ENCODE measurements around the gene CANT1. TPM values are rescaled to one million over a fixed set of nuclear protein-coding genes. Genes with fewer than 3 reads are reported as not detected.

Gene CANT1
- total RNA-seq, 4 donors from 2014 or later = 9.2 to 40.6 (median 21.5) TPM

GRCh38 chr17:78958641-78959127 lies 50.9 kb downstream of the CANT1 start:
- Histone ChIP-seq H3K27me3 (no peaks in the 10 kb centered on the region), H3K27ac (no peak overlapping the region), H3K4me1 (peaks cover 0 to 4% of the 10 kb centered on the region in 2 donors), H3K4me3 (no peak overlapping the region), H3K9me3 (no peaks in the 10 kb centered on the region), H3K36me3 (no peaks in the 10 kb centered on the region)
- no peak for DNase-seq
- TF ChIP-seq CTCF (IDR thresholded peaks at IDR 0.05) (no peak), POLR2A (IDR thresholded peaks at IDR 0.05) (no peak)
- intact Hi-C loops (cut with DNase I; ENCODE audit: low total_unique reads) = no loop called here

DNA sequence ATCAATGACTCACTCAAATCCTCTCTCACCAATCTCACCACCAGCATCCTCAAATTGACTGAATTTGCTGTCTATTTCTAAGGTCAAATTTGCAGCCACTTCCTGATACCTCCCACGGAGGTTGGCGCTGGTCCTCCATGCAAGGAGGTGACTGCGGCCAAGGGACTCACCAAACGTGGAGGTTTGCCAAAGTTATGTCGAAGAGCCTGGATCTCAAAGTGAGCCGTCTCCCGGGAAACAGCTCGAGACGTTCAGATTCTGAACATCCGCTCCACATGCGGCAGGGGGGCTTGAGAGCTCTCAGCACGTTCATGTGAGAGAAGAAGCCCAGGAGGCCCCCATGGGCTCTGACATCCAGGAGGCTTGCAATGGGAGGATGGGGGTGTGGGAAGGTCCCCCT lies 52.4 kb downstream of the CANT1 start:
- intact Hi-C loops (cut with DNase I; ENCODE audit: low total_unique reads) = no loop called here
- H3K4me3 ChIP-seq = no peak overlapping the region
- H3K27ac ChIP-seq = no peak overlapping the region
- no peak for TF ChIP-seq CTCF (IDR thresholded peaks at IDR 0.05)
- TF ChIP-seq POLR2A (IDR thresholded peaks at IDR 0.05) = no peak
- no peak for DNase-seq
- H3K9me3 ChIP-seq = no peaks in the 10 kb centered on the region
- H3K27me3 ChIP-seq = no peaks in the 10 kb centered on the region
- H3K36me3 ChIP-seq = no peaks in the 10 kb centered on the region
- peaks cover 0 to 9% of the 10 kb centered on the region in 2 donors for H3K4me1 ChIP-seq

DNA sequence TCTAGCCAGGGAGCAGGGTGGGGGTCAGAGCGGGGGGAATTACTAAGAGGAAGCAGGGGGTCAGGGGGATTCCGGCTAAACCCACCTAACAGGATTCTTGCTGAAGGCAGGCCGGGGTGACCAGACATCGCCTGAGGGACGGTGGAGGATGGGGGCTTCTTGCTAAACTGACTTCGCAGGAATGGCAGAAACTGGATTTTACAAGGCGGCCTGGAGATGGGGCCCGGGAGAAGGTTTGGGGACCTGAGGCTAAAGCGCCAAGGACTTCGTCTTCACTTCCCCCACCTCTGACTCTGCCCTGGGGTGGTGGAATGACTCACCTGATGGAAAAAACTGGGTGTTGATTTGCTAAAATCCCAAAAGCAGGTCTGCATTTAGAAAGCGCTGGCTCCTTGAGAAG lies 53.3 kb downstream of the CANT1 start:
- H3K4me1 ChIP-seq = peaks cover 0 to 9% of the 10 kb centered on the region in 2 donors
- no peaks in the 10 kb centered on the region for H3K27me3 ChIP-seq
- TF ChIP-seq CTCF (IDR thresholded peaks at IDR 0.05) (no peak), POLR2A (IDR thresholded peaks at IDR 0.05) (no peak)
- H3K27ac ChIP-seq = no peak overlapping the region
- no peak for DNase-seq
- H3K9me3 ChIP-seq = no peaks in the 10 kb centered on the region
- no peaks in the 10 kb centered on the region for H3K36me3 ChIP-seq
- no peak overlapping the region for H3K4me3 ChIP-seq
- intact Hi-C loops (cut with DNase I; ENCODE audit: low total_unique reads) = no loop called here

DNA sequence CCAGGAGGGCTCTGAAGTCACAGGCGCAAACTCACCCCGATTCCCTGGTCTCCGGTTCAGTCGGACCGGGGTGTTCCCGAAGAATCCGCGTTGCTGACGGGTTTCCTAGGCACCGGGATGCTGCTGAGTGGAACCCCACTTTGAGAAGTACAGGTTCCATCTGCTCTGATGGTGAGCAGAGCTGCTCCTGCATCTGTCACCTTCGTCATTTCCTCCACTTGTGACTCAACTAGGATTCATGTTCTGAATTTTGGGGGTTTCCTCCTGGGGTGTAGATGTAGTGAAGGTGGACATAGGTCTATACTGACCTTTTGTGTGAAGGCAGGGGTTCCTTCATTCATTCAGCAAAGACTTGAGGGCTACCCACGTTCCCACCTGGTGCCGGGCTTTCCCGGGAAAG lies 54.9 kb downstream of the CANT1 start:
- no peak for TF ChIP-seq POLR2A (IDR thresholded peaks at IDR 0.05)
- no peak for TF ChIP-seq CTCF (IDR thresholded peaks at IDR 0.05)

DNA sequence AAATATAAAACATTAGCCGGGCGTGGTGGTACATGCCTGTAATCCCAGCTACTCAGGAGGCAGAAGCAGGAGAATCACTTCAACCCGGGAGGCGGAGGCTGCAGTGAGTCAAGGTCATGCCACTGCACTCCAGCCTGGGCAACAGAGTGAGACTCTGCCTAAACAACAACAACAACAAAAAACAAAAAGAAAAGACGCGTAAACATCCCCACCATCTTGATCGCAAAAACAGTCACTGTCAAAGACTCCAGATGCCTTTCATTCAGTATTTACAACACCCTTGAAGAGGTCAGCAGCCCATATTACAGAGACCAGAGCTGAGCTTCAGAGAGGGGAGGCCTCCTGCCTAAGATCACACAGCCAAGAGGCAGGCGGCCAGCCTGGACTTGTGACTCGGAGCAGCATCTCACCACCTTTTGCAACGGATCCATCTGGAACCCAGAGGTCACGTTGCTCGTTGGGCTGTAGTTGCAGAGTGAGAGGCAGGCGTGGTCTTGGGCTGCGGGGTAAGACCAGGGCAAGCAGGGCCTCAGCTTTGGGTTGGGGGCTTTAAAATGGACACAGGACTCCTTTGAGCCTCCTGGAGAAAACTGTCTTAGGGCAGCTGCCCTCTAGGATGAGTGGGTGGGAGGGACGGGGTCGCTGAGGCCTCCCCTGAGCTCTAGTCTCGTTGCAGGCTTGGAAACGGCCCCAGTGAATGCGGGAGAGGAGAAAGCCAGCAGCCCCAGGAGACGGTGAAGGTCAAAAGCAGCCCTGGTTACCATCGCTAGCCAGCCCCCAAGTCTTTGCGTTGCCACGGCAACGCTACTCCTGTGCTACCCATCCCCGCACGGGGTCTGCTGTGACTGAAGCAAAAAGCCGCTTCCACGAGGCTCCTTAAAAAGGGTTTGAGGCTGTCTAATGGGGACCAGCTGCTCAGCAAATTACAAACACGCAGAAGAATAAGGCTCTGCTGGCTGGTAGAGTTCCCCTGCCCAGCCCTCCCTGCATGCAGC lies 55.9 kb downstream of the CANT1 start:
- peak overlapping the region; percentile 5 to 75 for H3K27ac ChIP-seq
- TF ChIP-seq CTCF (IDR thresholded peaks at IDR 0.05) (no peak), POLR2A (IDR thresholded peaks at IDR 0.05) (no peak)

More for the DNA sequence above, 54.9 kb downstream of the CANT1 start:
- intact Hi-C loops (cut with DNase I; ENCODE audit: low total_unique reads) = no loop called here
- DNase-seq = no peak
- H3K27ac ChIP-seq = no peak overlapping the region
- peaks cover 0 to 9% of the 10 kb centered on the region in 2 donors for H3K4me1 ChIP-seq
- H3K4me3 ChIP-seq = no peak overlapping the region
- no peaks in the 10 kb centered on the region for H3K36me3 ChIP-seq
- H3K27me3 ChIP-seq = no peaks in the 10 kb centered on the region
- peaks cover 0 to 8% of the 10 kb centered on the region in 2 donors for H3K9me3 ChIP-seq

More for the DNA sequence above, 55.9 kb downstream of the CANT1 start:
- peaks cover 0 to 9% of the 10 kb centered on the region in 2 donors for H3K4me1 ChIP-seq
- H3K9me3 ChIP-seq = peaks cover 0 to 8% of the 10 kb centered on the region in 2 donors
- DNase-seq = peak in 1 of 2 donors; percentile 59
- no peaks in the 10 kb centered on the region for H3K36me3 ChIP-seq
- H3K27me3 ChIP-seq = no peaks in the 10 kb centered on the region
- H3K4me3 ChIP-seq = no peak overlapping the region
- intact Hi-C loops (cut with DNase I; ENCODE audit: low total_unique reads) = no loop called here
